ENCODE data around the gene RWDD4.

RWDD4 gene

DNA sequence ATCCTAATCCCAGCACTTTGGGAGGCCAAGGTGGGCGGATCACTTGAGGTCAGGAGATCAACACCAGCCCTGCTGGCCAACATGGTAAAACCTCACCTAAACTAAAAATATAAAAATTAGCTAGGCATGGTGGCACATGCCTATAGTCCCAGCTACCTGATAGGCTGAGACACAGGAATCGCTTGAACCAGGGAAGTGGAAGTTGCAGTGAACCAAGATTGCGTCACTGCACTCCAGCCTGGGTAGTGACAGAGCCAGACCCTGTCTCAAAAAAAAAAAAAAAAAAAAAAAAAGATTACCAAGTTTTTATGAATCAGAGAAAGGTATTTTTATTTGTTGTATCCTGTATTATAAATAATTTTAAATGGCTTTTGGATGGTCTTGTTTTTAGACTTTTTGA is 15.2 kb upstream of the RWDD4 start:
- H3K27me3 ChIP-seq (replicated peaks; ENCODE audit: control insufficient read depth, insufficient read depth, low read length, poor library complexity, severe bottlenecking), result no peaks in the 10 kb centered on the region
- no peaks in the 10 kb centered on the region for H3K9me3 ChIP-seq (ENCODE audit: control insufficient read depth, low read length)
- no peak overlapping the region for H3K27ac ChIP-seq (ENCODE audit: insufficient read depth, low read length, poor library complexity, severe bottlenecking)
- no peak overlapping the region for H3K4me3 ChIP-seq (ENCODE audit: insufficient read depth, low read depth, low read length, poor library complexity, severe bottlenecking)
- DNase-seq, result no peak
- no peaks in the 10 kb centered on the region for H3K4me1 ChIP-seq (ENCODE audit: control insufficient read depth, insufficient read depth, low read length, poor library complexity, severe bottlenecking)
- peaks cover 12% of the 10 kb centered on the region for H3K36me3 ChIP-seq (ENCODE audit: control insufficient read depth, insufficient read depth, low read length)

- peaks cover 42% of the 10 kb centered on the region for H3K36me3 ChIP-seq (ENCODE audit: control insufficient read depth, insufficient read depth, low read length)
- no peaks in the 10 kb centered on the region for H3K4me1 ChIP-seq (ENCODE audit: control insufficient read depth, insufficient read depth, low read length, poor library complexity, severe bottlenecking)
- H3K4me3 ChIP-seq (ENCODE audit: insufficient read depth, low read depth, low read length, poor library complexity, severe bottlenecking), result no peak overlapping the region
- H3K9me3 ChIP-seq (ENCODE audit: control insufficient read depth, low read length), result no peaks in the 10 kb centered on the region
- no peak for DNase-seq
- no peaks in the 10 kb centered on the region for H3K27me3 ChIP-seq (replicated peaks; ENCODE audit: control insufficient read depth, insufficient read depth, low read length, poor library complexity, severe bottlenecking)
- no peak overlapping the region for H3K27ac ChIP-seq (ENCODE audit: insufficient read depth, low read length, poor library complexity, severe bottlenecking)
Observed at GRCh38 chr4:183670960-183671555, 12.1 kb upstream of the RWDD4 start.

DNA sequence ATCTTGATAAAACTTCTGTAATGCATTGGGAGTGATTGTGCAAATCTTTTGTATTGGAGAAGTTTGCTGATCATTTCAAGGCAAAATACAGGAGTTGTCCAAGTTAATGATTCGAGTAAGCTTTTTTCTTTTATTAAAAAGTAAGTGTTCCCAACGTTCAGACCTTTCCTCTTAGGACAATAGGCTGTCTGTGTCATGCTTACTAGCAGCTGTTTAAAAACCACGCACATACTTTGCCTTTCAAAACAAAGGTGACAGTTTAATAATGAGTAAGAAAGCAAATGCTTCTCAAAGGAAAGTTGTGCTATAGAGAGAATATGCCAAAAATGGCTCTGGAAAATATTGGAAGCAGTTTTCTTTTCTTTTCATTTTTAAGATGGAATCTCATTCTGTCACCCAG is 11.3 kb upstream of the RWDD4 start:
- no peak for DNase-seq
- no peak overlapping the region for H3K27ac ChIP-seq (ENCODE audit: insufficient read depth, low read length, poor library complexity, severe bottlenecking)
- H3K36me3 ChIP-seq (ENCODE audit: control insufficient read depth, insufficient read depth, low read length), result peaks cover 49% of the 10 kb centered on the region

DNA sequence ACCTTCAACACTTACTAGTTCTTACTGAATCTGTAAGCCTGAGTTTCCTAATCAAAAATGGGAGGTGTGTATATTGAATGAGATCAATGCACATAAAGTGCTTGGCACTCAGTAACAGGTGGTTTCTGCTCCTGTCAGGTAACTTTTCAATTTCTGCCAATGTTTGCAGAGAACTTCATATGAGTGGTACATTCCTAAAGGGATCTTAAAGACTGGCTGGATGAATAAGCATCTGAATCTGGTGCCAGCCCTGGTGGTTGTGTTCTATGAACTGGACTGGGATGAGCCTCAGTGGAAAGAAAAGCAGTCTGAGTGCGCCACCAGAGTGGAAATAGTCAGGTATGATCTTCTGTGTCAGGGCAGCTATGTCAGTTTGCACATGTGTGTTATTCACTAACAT is 7.1 kb upstream of the RWDD4 start:
- peaks cover 56% of the 10 kb centered on the region for H3K36me3 ChIP-seq (ENCODE audit: control insufficient read depth, insufficient read depth, low read length)
- H3K4me3 ChIP-seq (ENCODE audit: insufficient read depth, low read depth, low read length, poor library complexity, severe bottlenecking), result no peak overlapping the region
- H3K27me3 ChIP-seq (replicated peaks; ENCODE audit: control insufficient read depth, insufficient read depth, low read length, poor library complexity, severe bottlenecking), result no peaks in the 10 kb centered on the region
- DNase-seq, result no peak
- no peaks in the 10 kb centered on the region for H3K9me3 ChIP-seq (ENCODE audit: control insufficient read depth, low read length)
- H3K4me1 ChIP-seq (ENCODE audit: control insufficient read depth, insufficient read depth, low read length, poor library complexity, severe bottlenecking), result peaks cover under 1% of the 10 kb centered on the region
- H3K27ac ChIP-seq (ENCODE audit: insufficient read depth, low read length, poor library complexity, severe bottlenecking), result no peak overlapping the region

More for the DNA sequence above, 11.3 kb upstream of the RWDD4 start:
- H3K27me3 ChIP-seq (replicated peaks; ENCODE audit: control insufficient read depth, insufficient read depth, low read length, poor library complexity, severe bottlenecking), result no peaks in the 10 kb centered on the region
- H3K9me3 ChIP-seq (ENCODE audit: control insufficient read depth, low read length), result no peaks in the 10 kb centered on the region
- no peak overlapping the region for H3K4me3 ChIP-seq (ENCODE audit: insufficient read depth, low read depth, low read length, poor library complexity, severe bottlenecking)
- no peaks in the 10 kb centered on the region for H3K4me1 ChIP-seq (ENCODE audit: control insufficient read depth, insufficient read depth, low read length, poor library complexity, severe bottlenecking)

DNA sequence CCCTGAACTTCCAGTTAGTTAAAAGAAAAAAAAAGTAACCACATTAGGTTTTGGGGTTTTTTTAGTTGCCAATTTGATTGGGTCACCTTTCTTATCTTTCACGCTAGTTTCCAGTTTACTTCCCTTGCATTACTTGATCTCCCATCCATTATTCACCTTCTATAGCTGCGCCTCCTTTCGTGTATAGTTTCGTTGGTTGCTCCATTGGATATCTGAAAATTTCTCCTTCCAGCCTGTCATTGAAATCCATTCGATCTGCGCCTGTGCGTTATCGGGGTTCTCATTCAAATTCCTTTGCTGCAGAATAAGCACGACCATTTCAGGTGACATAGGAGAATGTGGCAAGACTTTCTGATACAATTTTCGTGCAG is 872 bp upstream of the RWDD4 start:
- peak overlapping the region; percentile 89 for H3K4me3 ChIP-seq (ENCODE audit: insufficient read depth, low read depth, low read length, poor library complexity, severe bottlenecking)
- no peaks in the 10 kb centered on the region for H3K27me3 ChIP-seq (replicated peaks; ENCODE audit: control insufficient read depth, insufficient read depth, low read length, poor library complexity, severe bottlenecking)
- H3K9me3 ChIP-seq (ENCODE audit: control insufficient read depth, low read length), result no peaks in the 10 kb centered on the region
- H3K36me3 ChIP-seq (ENCODE audit: control insufficient read depth, insufficient read depth, low read length), result peaks cover 9% of the 10 kb centered on the region
- no peak for DNase-seq
- H3K4me1 ChIP-seq (ENCODE audit: control insufficient read depth, insufficient read depth, low read length, poor library complexity, severe bottlenecking), result peaks cover 13% of the 10 kb centered on the region
- H3K27ac ChIP-seq (ENCODE audit: insufficient read depth, low read length, poor library complexity, severe bottlenecking), result peak overlapping the region; percentile 84

DNA sequence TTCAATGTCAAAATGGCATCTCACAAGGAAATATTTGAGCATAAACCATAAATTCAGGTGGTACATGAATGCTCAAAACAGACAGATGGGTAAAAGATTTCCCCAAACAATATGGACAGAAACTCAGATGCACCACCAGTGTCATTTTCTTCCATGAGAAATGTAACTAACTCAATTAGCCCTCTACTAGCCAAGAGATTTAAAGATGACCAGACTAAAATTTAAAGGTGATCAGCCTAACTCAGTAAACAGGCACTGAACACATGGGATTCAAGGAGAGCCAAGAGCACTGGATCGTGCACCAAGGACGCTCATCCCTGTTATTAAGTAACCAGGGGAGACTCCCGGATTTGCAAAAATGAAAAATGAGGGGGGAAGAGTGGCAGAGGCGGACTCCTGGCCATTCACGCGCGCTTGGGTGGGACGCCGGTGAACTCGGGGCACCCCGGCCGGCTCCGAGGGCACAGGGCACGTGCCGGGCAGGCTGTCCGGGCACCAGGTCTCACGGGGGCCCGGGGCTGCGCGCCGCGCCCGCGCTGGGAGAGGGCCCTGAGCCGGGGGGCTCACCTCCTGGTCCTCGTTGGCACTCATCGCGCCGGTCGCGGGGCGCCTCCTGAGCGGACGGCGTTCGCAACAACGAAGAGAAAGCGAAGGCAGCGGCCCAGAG is 490 bp downstream of the RWDD4 start:
- DNase-seq, result no peak
- Histone ChIP-seq H3K9me3 (ENCODE audit: control insufficient read depth, low read length) (no peaks in the 10 kb centered on the region), H3K27me3 (replicated peaks; ENCODE audit: control insufficient read depth, insufficient read depth, low read length, poor library complexity, severe bottlenecking) (no peaks in the 10 kb centered on the region)

DNA sequence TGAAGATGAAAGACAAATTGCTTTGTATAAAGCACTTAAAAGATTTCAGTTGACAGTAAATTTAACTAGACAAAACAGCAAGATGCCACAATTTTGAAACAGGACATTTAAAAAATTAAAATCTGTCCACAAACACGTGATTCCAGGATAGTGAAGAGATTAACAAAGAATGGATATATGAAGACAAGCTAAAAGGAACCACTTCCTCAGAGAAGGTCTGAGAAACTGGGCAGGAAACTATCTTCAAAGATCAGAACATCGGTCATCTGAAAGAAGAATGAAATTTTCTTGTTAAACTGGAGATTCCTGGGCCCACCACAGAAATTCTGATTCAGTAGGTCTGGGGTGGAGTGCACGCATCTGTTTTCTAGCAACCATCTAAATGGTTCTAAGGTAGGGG is 1.4 kb downstream of the RWDD4 start:
- H3K4me3 ChIP-seq (ENCODE audit: insufficient read depth, low read depth, low read length, poor library complexity, severe bottlenecking), result no peak overlapping the region
- H3K27ac ChIP-seq (ENCODE audit: insufficient read depth, low read length, poor library complexity, severe bottlenecking), result no peak overlapping the region
- no peaks in the 10 kb centered on the region for H3K27me3 ChIP-seq (replicated peaks; ENCODE audit: control insufficient read depth, insufficient read depth, low read length, poor library complexity, severe bottlenecking)
- peaks cover 5% of the 10 kb centered on the region for H3K36me3 ChIP-seq (ENCODE audit: control insufficient read depth, insufficient read depth, low read length)
- no peak for DNase-seq
- H3K4me1 ChIP-seq (ENCODE audit: control insufficient read depth, insufficient read depth, low read length, poor library complexity, severe bottlenecking), result peaks cover 13% of the 10 kb centered on the region
- no peaks in the 10 kb centered on the region for H3K9me3 ChIP-seq (ENCODE audit: control insufficient read depth, low read length)

More for the DNA sequence above, 490 bp downstream of the RWDD4 start:
- Histone ChIP-seq H3K27ac (ENCODE audit: insufficient read depth, low read length, poor library complexity, severe bottlenecking) (peak overlapping the region; percentile 75), H3K4me1 (ENCODE audit: control insufficient read depth, insufficient read depth, low read length, poor library complexity, severe bottlenecking) (peaks cover 13% of the 10 kb centered on the region), H3K36me3 (ENCODE audit: control insufficient read depth, insufficient read depth, low read length) (no peaks in the 10 kb centered on the region), H3K4me3 (ENCODE audit: insufficient read depth, low read depth, low read length, poor library complexity, severe bottlenecking) (peak overlapping the region; percentile 89)

- Histone ChIP-seq H3K36me3 (ENCODE audit: control insufficient read depth, insufficient read depth, low read length) (peaks cover 39% of the 10 kb centered on the region), H3K27me3 (replicated peaks; ENCODE audit: control insufficient read depth, insufficient read depth, low read length, poor library complexity, severe bottlenecking) (no peaks in the 10 kb centered on the region), H3K4me1 (ENCODE audit: control insufficient read depth, insufficient read depth, low read length, poor library complexity, severe bottlenecking) (no peaks in the 10 kb centered on the region), H3K27ac (ENCODE audit: insufficient read depth, low read length, poor library complexity, severe bottlenecking) (no peak overlapping the region), H3K4me3 (ENCODE audit: insufficient read depth, low read depth, low read length, poor library complexity, severe bottlenecking) (no peak overlapping the region), H3K9me3 (ENCODE audit: control insufficient read depth, low read length) (no peaks in the 10 kb centered on the region)
- no peak for DNase-seq
Observed at GRCh38 chr4:183645326-183645725, 13.7 kb downstream of the RWDD4 start.

DNA sequence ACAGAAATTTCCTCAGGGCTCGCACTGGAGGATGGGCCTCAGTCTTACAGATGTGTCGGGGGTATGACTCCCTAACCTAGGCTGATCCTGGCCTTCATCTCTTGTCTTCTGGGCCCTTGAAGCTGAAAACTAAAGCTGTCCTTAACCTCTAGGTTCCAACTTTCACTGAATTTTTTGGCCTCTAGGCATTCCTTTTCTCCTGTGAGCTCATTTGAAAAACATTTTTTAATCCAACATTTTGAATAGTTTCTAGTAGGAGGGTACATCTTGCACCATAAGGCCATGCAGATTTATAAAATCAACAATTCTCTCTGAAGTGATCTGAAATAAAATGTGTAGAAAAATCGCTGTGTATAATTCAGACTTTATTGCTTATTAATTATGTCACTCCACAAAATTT is 19.7 kb downstream of the RWDD4 start:
- H3K4me1 ChIP-seq (ENCODE audit: control insufficient read depth, insufficient read depth, low read length, poor library complexity, severe bottlenecking), result no peaks in the 10 kb centered on the region
- H3K4me3 ChIP-seq (ENCODE audit: insufficient read depth, low read depth, low read length, poor library complexity, severe bottlenecking), result no peak overlapping the region
- H3K27me3 ChIP-seq (replicated peaks; ENCODE audit: control insufficient read depth, insufficient read depth, low read length, poor library complexity, severe bottlenecking), result no peaks in the 10 kb centered on the region
- no peak for DNase-seq
- no peaks in the 10 kb centered on the region for H3K9me3 ChIP-seq (ENCODE audit: control insufficient read depth, low read length)
- peaks cover 10% of the 10 kb centered on the region for H3K36me3 ChIP-seq (ENCODE audit: control insufficient read depth, insufficient read depth, low read length)
- no peak overlapping the region for H3K27ac ChIP-seq (ENCODE audit: insufficient read depth, low read length, poor library complexity, severe bottlenecking)

DNA sequence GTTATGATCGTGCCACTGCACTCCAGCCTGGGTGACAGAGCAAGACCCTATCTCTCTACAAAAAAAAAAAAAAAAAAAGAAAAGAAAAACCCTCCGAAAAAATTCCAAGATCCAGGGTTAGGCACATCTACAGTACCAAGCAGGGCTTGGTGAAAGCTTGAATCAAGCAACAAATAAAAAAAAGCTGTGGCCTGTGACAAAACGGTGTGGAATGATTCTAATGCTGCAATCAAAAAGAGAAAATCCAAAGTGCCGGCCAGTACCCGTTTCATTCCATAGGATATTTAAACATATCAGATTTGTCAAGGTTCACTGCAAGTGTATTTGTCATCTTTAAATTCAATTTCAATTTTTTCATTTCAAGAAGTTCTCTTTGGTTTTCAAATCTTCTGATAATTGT is 20.5 kb downstream of the RWDD4 start:
- no peaks in the 10 kb centered on the region for H3K27me3 ChIP-seq (replicated peaks; ENCODE audit: control insufficient read depth, insufficient read depth, low read length, poor library complexity, severe bottlenecking)
- no peak overlapping the region for H3K4me3 ChIP-seq (ENCODE audit: insufficient read depth, low read depth, low read length, poor library complexity, severe bottlenecking)
- DNase-seq, result no peak
- no peaks in the 10 kb centered on the region for H3K4me1 ChIP-seq (ENCODE audit: control insufficient read depth, insufficient read depth, low read length, poor library complexity, severe bottlenecking)
- H3K27ac ChIP-seq (ENCODE audit: insufficient read depth, low read length, poor library complexity, severe bottlenecking), result no peak overlapping the region
- H3K9me3 ChIP-seq (ENCODE audit: control insufficient read depth, low read length), result no peaks in the 10 kb centered on the region
- H3K36me3 ChIP-seq (ENCODE audit: control insufficient read depth, insufficient read depth, low read length), result peaks cover 5% of the 10 kb centered on the region

Data from effector memory CD4-positive, alpha-beta T cell (primary cell).